Colonic mucosa (tissue), 4 donors: ENCODE data around the gene HACE1. TPM values are rescaled to one million over a fixed set of nuclear protein-coding genes. Genes with fewer than 3 reads are reported as not detected.

Source experiments
- DNase-seq: peaks from one replicate; pipeline ENCODE4 v3.0.0-alpha.2; 2020
- H3K27ac ChIP-seq: fragments of 200-600 bp; one replicate; pipeline ENCODE4 v1.8.0; 2021
- H3K27me3 ChIP-seq: fragments of 200-600 bp; one replicate; pipeline ENCODE4 v1.8.0; 2021
- H3K36me3 ChIP-seq: fragments of 200-600 bp; one replicate; pipeline ENCODE4 v1.8.0; 2021
- H3K4me1 ChIP-seq: fragments of 200-600 bp; one replicate; pipeline ENCODE4 v1.8.0; 2021; ENCODE audit warnings: mild to moderate bottlenecking
- H3K4me3 ChIP-seq: fragments of 200-600 bp; one replicate; pipeline ENCODE4 v1.8.0; 2021
- H3K9ac ChIP-seq, 2 donors: one replicate each; pipeline ENCODE4 v1.7.0; 2013; ENCODE audit warnings: control low read depth in 2 of 2, low read depth in 2 of 2, low read length in 2 of 2
- H3K9me3 ChIP-seq: fragments of 200-600 bp; one replicate; pipeline ENCODE4 v1.8.0; 2021
- CTCF ChIP-seq: fragments of 200-600 bp; IDR thresholded peaks from one replicate; pipeline ENCODE4 v1.8.0; 2022; ENCODE audit warnings: antibody characterized with exemption, mild to moderate bottlenecking
- intact Hi-C: fragments of 100-400 bp; cut with DNase I; formaldehyde crosslinking; loops from one replicate; pipeline ENCODE4 v1.14.1; 2022
- total RNA-seq, 2 donors: library from RNA; stranded (reverse); fragmentation: NEBNext Ultra II Directional in 1 of 2; extraction: Animal tissue kit (Norgen Biotek cat#: 25700) in 1 of 2; gene quantifications; one replicate each; pipeline ENCODE4 v1.2.1, GENCODE V29; 2021
- donor health status: healthy.
- donor health status: DM: no; HTN: no; CAD: no.
- donor health status: DM: no; HTN: no; CAD: no.

Gene HACE1
- total RNA-seq, 2 donors from 2014 or later = 6.9 TPM

GRCh38 chr6:104700371-104701185 is 159.1 kb downstream of the HACE1 start:
- Histone ChIP-seq H3K9me3 (no peaks in the 10 kb centered on the region), H3K27ac (no peak overlapping the region), H3K4me1 (no peaks in the 10 kb centered on the region), H3K36me3 (no peaks in the 10 kb centered on the region), H3K27me3 (no peaks in the 10 kb centered on the region), H3K4me3 (no peak overlapping the region), H3K9ac (no peak overlapping the region)
- intact Hi-C loops = no loop called here
- no peak for DNase-seq
- TF ChIP-seq CTCF = no peak

GRCh38 chr6:104699593-104700329 is 160.0 kb downstream of the HACE1 start:
- H3K4me1 ChIP-seq = no peaks in the 10 kb centered on the region
- intact Hi-C loops = no loop called here
- TF ChIP-seq CTCF = no peak
- H3K9ac ChIP-seq = no peak overlapping the region
- no peaks in the 10 kb centered on the region for H3K9me3 ChIP-seq
- H3K27ac ChIP-seq = no peak overlapping the region
- no peaks in the 10 kb centered on the region for H3K36me3 ChIP-seq
- H3K4me3 ChIP-seq = no peak overlapping the region
- no peak for DNase-seq
- no peaks in the 10 kb centered on the region for H3K27me3 ChIP-seq

GRCh38 chr6:104698979-104699378 is 160.7 kb downstream of the HACE1 start:
- intact Hi-C loops = no loop called here
- H3K27ac ChIP-seq = no peak overlapping the region
- no peaks in the 10 kb centered on the region for H3K36me3 ChIP-seq
- TF ChIP-seq CTCF = no peak
- H3K4me1 ChIP-seq = no peaks in the 10 kb centered on the region
- no peak overlapping the region for H3K4me3 ChIP-seq
- H3K27me3 ChIP-seq = no peaks in the 10 kb centered on the region
- no peak for DNase-seq
- H3K9ac ChIP-seq = no peak overlapping the region
- H3K9me3 ChIP-seq = no peaks in the 10 kb centered on the region

GRCh38 chr6:104692008-104692407 is 167.7 kb downstream of the HACE1 start:
- TF ChIP-seq CTCF = no peak
- H3K27me3 ChIP-seq = no peaks in the 10 kb centered on the region
- no peak overlapping the region for H3K27ac ChIP-seq
- H3K4me1 ChIP-seq = no peaks in the 10 kb centered on the region
- intact Hi-C loops = no loop called here
- H3K9ac ChIP-seq = no peak overlapping the region
- H3K4me3 ChIP-seq = no peak overlapping the region
- DNase-seq = no peak
- H3K36me3 ChIP-seq = no peaks in the 10 kb centered on the region
- no peaks in the 10 kb centered on the region for H3K9me3 ChIP-seq

- Histone ChIP-seq H3K27me3 (no peaks in the 10 kb centered on the region), H3K9ac (no peak overlapping the region), H3K4me3 (no peak overlapping the region), H3K9me3 (no peaks in the 10 kb centered on the region), H3K27ac (no peak overlapping the region), H3K4me1 (no peaks in the 10 kb centered on the region), H3K36me3 (no peaks in the 10 kb centered on the region)
- intact Hi-C loops = no loop called here
- no peak for DNase-seq
- no peak for TF ChIP-seq CTCF
Measured at GRCh38 chr6:104689551-104690205, 170.0 kb downstream of the HACE1 start.
